ENCODE results near the gene ZDHHC12. TPM values are rescaled to one million over a fixed set of nuclear protein-coding genes. Genes with fewer than 3 reads are reported as not detected.
A peak's percentile ranks its signal among the peaks of the same experiment; 100 is the strongest.

The ZDHHC12 gene
- total RNA-seq, 1 experiment from 2014 or later = 39.3 TPM

- peak overlapping the region; percentile 89 for H3K27ac ChIP-seq (ENCODE audit: low read length)
- H3K4me3 ChIP-seq (ENCODE audit: low read depth in 2 of 2, low read length in 2 of 2) = peak overlapping the region; percentile 79 to 80
- TSS peak; percentile 69 for BruUV-seq (replicated peaks)
- no peak for DNase-seq (ENCODE audit: low read depth, low spot score)
- CTCF ChIA-PET = no interaction called here
- no peaks in the 10 kb centered on the region for H3K9me3 ChIP-seq (ENCODE audit: control insufficient read depth, insufficient read depth, low read depth, low read length)
- peaks cover 6% of the 10 kb centered on the region for H3K4me1 ChIP-seq (ENCODE audit: control insufficient read depth, insufficient read depth, low read length)
- intact Hi-C loops (cut with micrococcal nuclease; ENCODE audit: unreplicated experiment) (no loop called here), in situ Hi-C loops (cut with HindIII; ENCODE audit: low pct_unique_long_range_greater_than_20kb, low sequenced_read_pairs) (no loop called here)
- H3K36me3 ChIP-seq (ENCODE audit: control insufficient read depth, insufficient read depth, low read length) = peaks cover 3% of the 10 kb centered on the region; the same call in 1 of the 2 replicates
- POLR2A ChIA-PET = no interaction called here
- ATAC-seq = peak; percentile 23
- TF ChIP-seq TCF7L2 (IDR thresholded peaks at IDR 0.05; ENCODE audit: low read depth, low read length) = no peak
- no peaks in the 10 kb centered on the region for H3K27me3 ChIP-seq (ENCODE audit: control insufficient read depth, insufficient read depth, low read length)
Observed at GRCh38 chr9:128724744-128725211, 851 bp upstream of the ZDHHC12 start.

GRCh38 chr9:128723352-128723865, 518 bp downstream of the ZDHHC12 start:
- DNase-seq (ENCODE audit: low read depth, low spot score) (no peak), ATAC-seq (no peak)
- in situ Hi-C loops (cut with HindIII; ENCODE audit: low pct_unique_long_range_greater_than_20kb, low sequenced_read_pairs) = no loop called here
- TSS peak; percentile 75 for BruUV-seq (replicated peaks)
- no peak for TF ChIP-seq CTCF (IDR thresholded peaks at IDR 0.05)
- TF ChIP-seq SIN3A (IDR thresholded peaks at IDR 0.05; ENCODE audit: borderline replicate concordance, insufficient read depth, low read depth, low read length) = no peak
- no peak; the same call in 1 of the 2 replicates for TF ChIP-seq POLR2AphosphoS5 (IDR thresholded peaks at IDR 0.05; ENCODE audit: low read depth, low read length)
- TF ChIP-seq REST (IDR thresholded peaks at IDR 0.05; ENCODE audit: insufficient read depth in 1 of 2, low read depth in 2 of 2, low read length in 1 of 2) = no peak
- TF ChIP-seq TCF7L2 (IDR thresholded peaks at IDR 0.05; ENCODE audit: low read depth, low read length) = no peak
- POLR2A ChIA-PET = no interaction called here
- H3K9me3 ChIP-seq (ENCODE audit: control insufficient read depth, insufficient read depth, low read depth, low read length) = no peaks in the 10 kb centered on the region
- peaks cover 3% of the 10 kb centered on the region; the same call in 1 of the 2 replicates for H3K36me3 ChIP-seq (ENCODE audit: control insufficient read depth, insufficient read depth, low read length)
- peak overlapping the region; percentile 88 for H3K27ac ChIP-seq (ENCODE audit: low read length)
- CTCF ChIA-PET = no interaction called here
- peak overlapping the region; percentile 79 to 82 for H3K4me3 ChIP-seq (ENCODE audit: low read depth in 2 of 2, low read length in 2 of 2)
- H3K4me1 ChIP-seq (ENCODE audit: control insufficient read depth, insufficient read depth, low read length) = peaks cover 6% of the 10 kb centered on the region
- H3K27me3 ChIP-seq (ENCODE audit: control insufficient read depth, insufficient read depth, low read length) = no peaks in the 10 kb centered on the region
- intact Hi-C loops (cut with micrococcal nuclease; ENCODE audit: unreplicated experiment) = no loop called here
